Uterus (tissue), 4 donors: ENCODE data around the gene JARID2. TPM values are rescaled to one million over a fixed set of nuclear protein-coding genes. Genes with fewer than 3 reads are reported as not detected.

ENCODE experiments used
- DNase-seq, 2 donors: peaks; one replicate each; pipeline ENCODE4 v3.0.0-alpha.2; 2019 to 2020
- H3K27ac ChIP-seq, 2 donors: fragments of 200-600 bp; sonication (generic); 1 replicate in 1 of 2; 2 replicates in 1 of 2; pipeline ENCODE4 v1.5.1; 2016 to 2018
- H3K27me3 ChIP-seq, 2 donors: fragments of 200-600 bp; sonication (generic); one replicate each; pipeline ENCODE4 v1.5.1; 2018 to 2019; ENCODE audit warnings: control low read depth in 1 of 2
- H3K36me3 ChIP-seq, 2 donors: fragments of 200-600 bp; sonication (generic); one replicate each; pipeline ENCODE4 v1.5.1; 2019; ENCODE audit warnings: control low read depth in 1 of 2
- H3K4me1 ChIP-seq, 2 donors: fragments of 200-600 bp; sonication (generic); one replicate each; pipeline ENCODE4 v1.5.1; 2018 to 2019; ENCODE audit warnings: control low read depth in 1 of 2
- H3K4me3 ChIP-seq, 2 donors: fragments of 200-600 bp; sonication (generic); 1 replicate in 1 of 2; 2 replicates in 1 of 2; pipeline ENCODE4 v1.5.1; 2018 to 2019; ENCODE audit warnings: mild to moderate bottlenecking in 1 of 2
- H3K9me3 ChIP-seq, 2 donors: fragments of 200-600 bp; sonication (generic); one replicate each; pipeline ENCODE4 v1.5.1; 2019; ENCODE audit warnings: control low read depth in 1 of 2
- POLR2A ChIP-seq, 2 donors: fragments of 450-650 bp; IDR thresholded peaks; one replicate each; pipeline ENCODE4 v1.6.1; 2016; ENCODE audit warnings: antibody characterized with exemption in 2 of 2, mild to moderate bottlenecking in 1 of 2, moderate library complexity in 1 of 2
- intact Hi-C: fragments of 100-400 bp; cut with DNase I; formaldehyde crosslinking; loops from one replicate; pipeline ENCODE4 v1.15.1; 2023; ENCODE audit warnings: low total_unique reads
- total RNA-seq, 4 donors: library from RNA; depleted of rRNA in 3 of 4; stranded (reverse); fragments of >200 nt in 3 of 4; gene quantifications; one replicate each; pipeline versions ENCODE4 v1.1.0 to v1.2.4, GENCODE V29; 2014 to 2023
- TF ChIP-seq, protein P1 (sequence below), 4 experiments: fragments of 200-600 bp in 2 of 4; fragments of 450-650 bp in 2 of 4; sonication (generic) in 2 of 4; IDR thresholded peaks; one replicate each; pipeline ENCODE4 v1.5.1; 2016 to 2019; ENCODE audit warnings: antibody characterized with exemption in 4 of 4, mild to moderate bottlenecking in 2 of 4, moderate library complexity in 1 of 4
- donor health status: DM: yes; HTN: yes; CAD: no.

Gene JARID2
- total RNA-seq, 4 donors from 2014 or later: 2.6 to 15.8 (median 8.0) TPM

GRCh38 chr6:15464211-15464725 lies 218.4 kb downstream of the JARID2 start:
- H3K36me3 ChIP-seq: no peaks in the 10 kb centered on the region
- H3K4me3 ChIP-seq: no peak overlapping the region
- H3K9me3 ChIP-seq: no peaks in the 10 kb centered on the region
- intact Hi-C loops: no loop called here
- no peaks in the 10 kb centered on the region for H3K27me3 ChIP-seq
- DNase-seq: no peak
- TF ChIP-seq, protein P1, sequence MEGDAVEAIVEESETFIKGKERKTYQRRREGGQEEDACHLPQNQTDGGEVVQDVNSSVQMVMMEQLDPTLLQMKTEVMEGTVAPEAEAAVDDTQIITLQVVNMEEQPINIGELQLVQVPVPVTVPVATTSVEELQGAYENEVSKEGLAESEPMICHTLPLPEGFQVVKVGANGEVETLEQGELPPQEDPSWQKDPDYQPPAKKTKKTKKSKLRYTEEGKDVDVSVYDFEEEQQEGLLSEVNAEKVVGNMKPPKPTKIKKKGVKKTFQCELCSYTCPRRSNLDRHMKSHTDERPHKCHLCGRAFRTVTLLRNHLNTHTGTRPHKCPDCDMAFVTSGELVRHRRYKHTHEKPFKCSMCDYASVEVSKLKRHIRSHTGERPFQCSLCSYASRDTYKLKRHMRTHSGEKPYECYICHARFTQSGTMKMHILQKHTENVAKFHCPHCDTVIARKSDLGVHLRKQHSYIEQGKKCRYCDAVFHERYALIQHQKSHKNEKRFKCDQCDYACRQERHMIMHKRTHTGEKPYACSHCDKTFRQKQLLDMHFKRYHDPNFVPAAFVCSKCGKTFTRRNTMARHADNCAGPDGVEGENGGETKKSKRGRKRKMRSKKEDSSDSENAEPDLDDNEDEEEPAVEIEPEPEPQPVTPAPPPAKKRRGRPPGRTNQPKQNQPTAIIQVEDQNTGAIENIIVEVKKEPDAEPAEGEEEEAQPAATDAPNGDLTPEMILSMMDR (IDR thresholded peaks at IDR 0.05): peak in 2 of 4 experiments; percentile 20 to 22
- TF ChIP-seq POLR2A (IDR thresholded peaks at IDR 0.05): no peak
- H3K27ac ChIP-seq: no peak overlapping the region
- H3K4me1 ChIP-seq: no peaks in the 10 kb centered on the region

DNA sequence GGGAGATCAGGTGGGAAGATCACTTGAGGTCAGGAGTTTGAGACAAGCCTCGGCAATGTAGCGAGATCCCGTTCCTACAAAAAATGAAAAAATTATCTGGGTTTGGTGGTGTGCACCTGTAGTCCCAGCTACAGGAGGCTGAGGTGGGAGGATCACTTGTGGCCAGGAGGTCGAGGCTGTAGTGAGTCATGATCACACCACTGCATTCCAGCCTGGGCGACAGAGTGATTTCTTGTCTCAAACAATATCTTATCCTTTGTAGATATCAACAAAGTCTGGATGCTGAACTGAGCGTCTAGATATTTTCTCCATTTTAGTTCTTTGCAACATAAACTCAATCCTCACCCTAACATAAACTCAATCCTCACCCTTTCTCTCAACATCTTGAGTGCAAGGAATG lies 219.3 kb downstream of the JARID2 start:
- H3K27me3 ChIP-seq: no peaks in the 10 kb centered on the region
- no peak overlapping the region for H3K4me3 ChIP-seq
- TF ChIP-seq, protein P1 (IDR thresholded peaks at IDR 0.05): no peak
- H3K9me3 ChIP-seq: no peaks in the 10 kb centered on the region
- no peaks in the 10 kb centered on the region for H3K36me3 ChIP-seq
- no peak for DNase-seq
- H3K4me1 ChIP-seq: no peaks in the 10 kb centered on the region
- intact Hi-C loops: no loop called here
- H3K27ac ChIP-seq: no peak overlapping the region

DNA sequence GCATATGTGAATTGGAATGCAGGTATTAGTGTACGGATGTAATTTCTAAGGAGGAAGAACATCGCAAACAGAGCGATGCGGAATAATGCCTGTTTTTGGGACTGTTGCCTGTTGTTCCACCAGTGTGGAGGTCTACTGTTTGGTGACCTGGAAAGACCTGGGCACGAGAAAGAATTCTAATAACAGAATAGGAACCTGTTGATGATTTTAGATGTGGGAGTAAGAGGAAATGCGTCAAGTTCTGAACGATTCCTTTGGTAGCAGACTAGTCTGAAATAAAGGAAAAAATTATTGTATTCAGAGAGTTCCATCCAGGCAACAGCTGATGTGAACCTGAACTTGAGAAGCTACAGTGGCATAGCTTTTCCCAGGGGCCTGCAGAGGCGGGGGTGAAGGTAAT lies 224.9 kb downstream of the JARID2 start:
- no peak for DNase-seq
- Histone ChIP-seq H3K4me3 (no peak overlapping the region), H3K4me1 (no peaks in the 10 kb centered on the region), H3K36me3 (no peaks in the 10 kb centered on the region), H3K27ac (no peak overlapping the region), H3K27me3 (no peaks in the 10 kb centered on the region), H3K9me3 (no peaks in the 10 kb centered on the region)
- intact Hi-C loops: no loop called here
- TF ChIP-seq, protein P1 (IDR thresholded peaks at IDR 0.05): no peak
- TF ChIP-seq POLR2A (IDR thresholded peaks at IDR 0.05): no peak

DNA sequence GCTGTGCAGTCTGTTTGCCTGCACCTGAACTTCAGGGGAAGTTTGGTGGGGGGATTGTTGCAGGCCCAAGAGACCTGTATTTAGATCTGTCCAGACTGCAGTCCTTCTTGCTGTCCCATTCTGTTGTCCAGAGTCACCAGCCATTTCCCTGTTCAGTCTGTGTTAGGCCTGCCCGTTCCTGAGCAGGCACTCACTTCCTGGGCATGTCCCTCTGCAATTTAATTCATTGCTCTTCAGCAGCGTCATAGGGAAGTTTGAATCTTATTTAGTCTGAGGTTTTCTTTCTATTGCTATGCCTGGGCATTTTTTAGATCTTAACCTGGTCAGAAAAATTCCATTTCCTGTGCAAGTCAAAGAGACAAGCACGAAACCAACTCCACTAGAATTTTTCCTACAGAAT lies 226.8 kb downstream of the JARID2 start:
- Histone ChIP-seq H3K9me3 (no peaks in the 10 kb centered on the region), H3K36me3 (no peaks in the 10 kb centered on the region), H3K27ac (peak overlapping the region in 1 of 2 donors; percentile 15), H3K27me3 (no peaks in the 10 kb centered on the region), H3K4me3 (no peak overlapping the region), H3K4me1 (no peaks in the 10 kb centered on the region)
- intact Hi-C loops: no loop called here
- no peak for DNase-seq
- no peak for TF ChIP-seq POLR2A (IDR thresholded peaks at IDR 0.05)
- TF ChIP-seq, protein P1 (IDR thresholded peaks at IDR 0.05): no peak

GRCh38 chr6:15473174-15473573 lies 227.3 kb downstream of the JARID2 start:
- Histone ChIP-seq H3K9me3 (no peaks in the 10 kb centered on the region), H3K4me1 (no peaks in the 10 kb centered on the region), H3K4me3 (no peak overlapping the region), H3K27me3 (no peaks in the 10 kb centered on the region), H3K27ac (peak overlapping the region; percentile 13 to 15), H3K36me3 (no peaks in the 10 kb centered on the region)
- TF ChIP-seq POLR2A (IDR thresholded peaks at IDR 0.05): no peak
- TF ChIP-seq, protein P1 (IDR thresholded peaks at IDR 0.05): no peak
- no peak for DNase-seq
- intact Hi-C loops: no loop called here
